Measurements from ENCODE around the gene RPL34.
A peak's percentile ranks its signal among the peaks of the same experiment; 100 is the strongest.

The RPL34 gene

DNA sequence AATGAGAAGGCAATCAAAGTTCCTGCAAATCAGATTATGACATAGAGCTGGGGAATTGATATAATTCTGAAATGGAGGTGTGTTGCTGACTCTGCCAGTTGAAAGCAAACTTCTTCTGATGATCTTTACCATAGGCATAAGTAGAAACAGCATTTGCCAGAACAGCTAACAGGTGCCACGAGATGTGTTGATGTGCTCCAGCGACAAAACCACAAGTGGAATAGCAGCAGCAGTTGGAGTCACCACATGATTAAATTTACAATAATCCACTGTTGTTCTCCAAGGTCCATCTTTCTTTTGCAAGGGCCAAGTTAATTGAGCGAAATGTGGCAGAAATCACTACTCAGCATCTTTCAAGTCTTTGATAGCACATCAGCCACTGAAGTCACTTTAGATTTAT, 26.3 kb downstream of the RPL34 start:
- no peaks in the 10 kb centered on the region for H3K4me1 ChIP-seq (ENCODE audit: insufficient read depth, low read length)
- H3K9ac ChIP-seq (ENCODE audit: low read depth, low read length): no peak overlapping the region
- no peaks in the 10 kb centered on the region for H3K36me3 ChIP-seq (ENCODE audit: insufficient read depth, low read length)
- no peaks in the 10 kb centered on the region for H3K9me3 ChIP-seq (ENCODE audit: control insufficient read depth, insufficient read depth, low read length)

DNA sequence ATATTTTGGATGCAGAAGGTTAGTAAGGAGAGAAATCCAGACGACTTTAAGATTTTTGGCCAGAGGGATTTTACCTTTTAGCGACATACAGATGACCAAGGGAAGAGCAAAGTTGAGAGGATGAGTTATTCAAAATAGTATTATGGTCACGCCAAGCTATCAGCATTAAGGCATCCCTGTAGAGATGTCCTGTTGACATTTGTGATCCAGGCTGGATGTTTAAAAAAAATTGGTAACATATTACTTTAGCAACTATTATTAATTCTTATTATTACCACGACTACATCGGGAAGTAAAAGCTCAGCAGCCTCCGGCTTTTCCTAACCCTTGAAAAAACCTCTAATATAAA, 29.5 kb downstream of the RPL34 start:
- H3K9me3 ChIP-seq (ENCODE audit: control insufficient read depth, insufficient read depth, low read length): no peaks in the 10 kb centered on the region
- no peaks in the 10 kb centered on the region for H3K4me1 ChIP-seq (ENCODE audit: insufficient read depth, low read length)
- H3K9ac ChIP-seq (ENCODE audit: low read depth, low read length): peak overlapping the region; percentile 86
- no peaks in the 10 kb centered on the region for H3K36me3 ChIP-seq (ENCODE audit: insufficient read depth, low read length)

DNA sequence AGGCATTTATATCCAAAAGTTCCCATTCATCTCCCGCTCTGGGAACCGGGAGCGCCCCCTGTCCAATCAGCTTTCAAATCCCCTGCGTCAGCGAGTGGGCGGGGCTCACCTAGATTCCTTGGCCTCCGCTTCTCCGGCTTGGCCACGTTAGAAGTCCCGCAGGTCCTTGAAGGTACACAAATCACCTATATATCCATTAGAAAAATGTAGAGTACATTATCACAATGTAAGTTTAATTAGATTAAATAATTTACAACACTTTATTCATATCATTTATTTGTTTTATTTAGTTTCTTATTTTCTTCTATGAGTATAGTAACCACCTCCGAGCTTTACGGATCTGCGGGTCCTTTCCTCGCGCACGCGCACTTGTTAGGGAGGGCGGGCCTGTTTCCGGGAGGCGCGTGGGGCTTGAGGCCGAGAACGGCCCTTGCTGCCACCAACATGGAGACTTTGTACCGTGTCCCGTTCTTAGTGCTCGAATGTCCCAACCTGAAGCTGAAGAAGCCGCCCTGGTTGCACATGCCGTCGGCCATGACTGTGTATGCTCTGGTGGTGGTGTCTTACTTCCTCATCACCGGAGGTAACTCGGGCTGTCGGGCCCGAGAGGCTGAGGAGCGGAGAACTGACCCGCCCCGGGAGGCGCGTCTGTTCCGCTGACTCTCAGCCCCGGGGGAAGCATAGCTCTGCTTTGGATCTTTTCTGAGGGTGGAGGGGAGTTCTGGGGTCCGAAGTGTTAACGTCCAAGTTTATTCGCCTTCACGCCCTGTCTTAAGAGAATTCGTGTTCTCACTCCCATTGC, 30.0 kb downstream of the RPL34 start, which contains the start of gene OSTC:
TSS of gene OSTC (plus strand) at position 388 of the 802 bp plus-strand sequence. CDS start at position 445, 57 bp downstream.
- Histone ChIP-seq H3K4me1 (ENCODE audit: insufficient read depth, low read length) (no peaks in the 10 kb centered on the region), H3K9me3 (ENCODE audit: control insufficient read depth, insufficient read depth, low read length) (no peaks in the 10 kb centered on the region), H3K9ac (ENCODE audit: low read depth, low read length) (peak within 1 kb of the TSS; percentile 86), H3K36me3 (ENCODE audit: insufficient read depth, low read length) (no peaks in the 10 kb centered on the region)

DNA sequence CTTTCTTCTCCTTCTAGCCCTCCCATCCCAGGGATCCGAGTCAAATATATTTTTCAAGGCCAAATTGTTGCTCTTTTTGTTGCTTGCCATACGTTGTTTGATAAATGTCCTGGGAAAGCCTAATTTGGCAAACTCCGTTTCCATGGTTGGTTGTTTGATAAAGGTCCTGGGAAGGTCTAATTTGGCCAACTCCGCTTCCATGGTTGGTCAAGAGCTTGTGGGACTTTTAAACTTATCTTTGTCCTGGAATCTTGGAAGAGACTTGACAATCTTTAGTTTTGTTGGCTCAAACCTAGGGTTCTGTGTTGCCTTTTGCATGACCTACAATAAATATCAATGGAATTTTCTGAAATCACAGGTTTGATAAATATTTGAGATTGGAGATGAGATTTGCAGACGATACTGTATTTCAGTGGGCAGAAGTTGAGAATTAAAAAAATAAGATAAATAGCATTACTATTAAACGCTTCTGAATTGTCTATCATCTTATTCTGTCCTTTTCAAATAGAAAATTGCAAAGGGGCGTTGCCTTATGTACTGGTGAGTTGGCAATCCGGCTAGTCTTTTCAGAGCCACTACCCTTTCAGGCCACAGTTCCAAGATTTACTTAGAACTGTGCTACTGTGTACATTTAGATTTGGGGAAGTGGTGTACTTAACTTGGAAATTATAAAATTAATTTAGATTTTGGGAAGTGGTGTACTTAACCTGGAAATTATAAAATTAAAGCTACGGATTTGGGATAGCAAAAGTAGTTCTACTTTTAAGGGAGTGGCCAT, 30.8 kb downstream of the RPL34 start:
- Histone ChIP-seq H3K9me3 (ENCODE audit: control insufficient read depth, insufficient read depth, low read length) (no peaks in the 10 kb centered on the region), H3K36me3 (ENCODE audit: insufficient read depth, low read length) (no peaks in the 10 kb centered on the region), H3K9ac (ENCODE audit: low read depth, low read length) (peak overlapping the region; percentile 86), H3K4me1 (ENCODE audit: insufficient read depth, low read length) (no peaks in the 10 kb centered on the region)

DNA sequence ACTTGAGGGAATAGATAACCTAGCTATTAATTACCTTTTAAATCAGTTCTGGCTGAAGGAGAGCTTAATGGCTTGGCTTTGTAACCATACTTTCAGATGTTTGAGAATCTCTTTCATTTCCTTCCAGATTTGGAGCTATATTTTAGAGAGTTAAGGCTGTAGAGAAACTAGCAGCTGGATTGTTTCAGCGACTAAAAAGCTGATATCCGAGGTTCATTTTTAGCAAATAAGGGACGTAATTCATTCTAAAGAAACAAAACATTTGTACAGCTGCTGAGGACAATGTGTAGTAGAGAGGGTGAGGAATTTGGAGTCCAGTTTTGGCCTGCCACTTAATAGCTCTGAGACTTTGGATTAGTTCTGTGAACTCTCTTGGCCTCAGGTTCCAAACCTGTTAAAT, 42.3 kb downstream of the RPL34 start:
- H3K4me1 ChIP-seq (ENCODE audit: insufficient read depth, low read length): no peaks in the 10 kb centered on the region
- no peaks in the 10 kb centered on the region for H3K9me3 ChIP-seq (ENCODE audit: control insufficient read depth, insufficient read depth, low read length)
- H3K9ac ChIP-seq (ENCODE audit: low read depth, low read length): no peak overlapping the region
- peaks cover 24% of the 10 kb centered on the region for H3K36me3 ChIP-seq (ENCODE audit: insufficient read depth, low read length)

DNA sequence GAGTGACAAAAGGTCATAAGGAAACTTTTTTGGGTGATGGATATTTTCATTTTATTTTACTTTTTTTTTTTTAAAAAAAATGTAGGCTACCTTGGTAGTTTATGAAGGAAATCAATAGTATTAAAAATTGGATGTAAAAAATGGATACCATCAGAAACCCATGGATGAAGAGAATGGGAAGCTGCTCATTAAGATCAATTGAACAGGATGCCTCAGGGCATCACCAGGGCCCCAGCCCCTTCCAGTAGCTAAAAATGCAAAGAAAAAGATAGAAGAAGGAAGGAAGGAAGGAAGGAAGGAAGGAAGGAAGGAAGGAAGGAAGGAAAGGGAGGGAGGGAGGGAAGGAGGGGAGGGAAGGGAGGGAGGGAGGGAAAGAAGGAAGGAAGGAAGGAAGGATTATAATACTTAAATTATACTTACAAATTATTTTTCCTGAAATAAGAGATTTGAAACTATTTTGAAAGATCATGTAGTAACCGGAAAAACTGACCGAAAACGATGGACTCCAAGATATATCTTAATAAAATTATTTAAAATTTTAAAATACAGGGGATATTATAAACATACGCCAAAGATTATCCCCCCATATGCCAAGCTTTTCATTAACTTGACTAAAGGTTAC, 54.1 kb downstream of the RPL34 start:
- Histone ChIP-seq H3K36me3 (ENCODE audit: insufficient read depth, low read length) (0 out of 2 replicates have a peak, but pooled peaks cover 4% of the 10 kb centered on the region), H3K4me1 (ENCODE audit: insufficient read depth, low read length) (no peaks in the 10 kb centered on the region), H3K9ac (ENCODE audit: low read depth, low read length) (no peak overlapping the region), H3K9me3 (ENCODE audit: control insufficient read depth, insufficient read depth, low read length) (no peaks in the 10 kb centered on the region)

All from ES-I3 (cell line).